Neural cell (in vitro differentiated cells): ENCODE results near the gene PCGF3.

Source experiments
- EZH2 ChIP-seq: fragments of 200-600, 300-800 bp; shearing (Covaris generic), sonication (generic); IDR thresholded peaks from 2 replicates; pipeline ENCODE4 v1.6.1; 2014; ENCODE audit warnings: antibody characterized with exemption, low read length, borderline replicate concordance, mild to moderate bottlenecking; ENCODE audit not compliant: insufficient read depth, poor library complexity, severe bottlenecking
- POLR2AphosphoS5 ChIP-seq: IDR thresholded peaks from 2 replicates; pipeline ENCODE4 v1.6.1; 2012
- TF ChIP-seq, protein P1 (sequence below): fragments of 450-650 bp; IDR thresholded peaks from 2 replicates; pipeline ENCODE4 v1.5.1; 2014; ENCODE audit warnings: antibody characterized with exemption, mild to moderate bottlenecking, moderate library complexity; ENCODE audit not compliant: poor library complexity, severe bottlenecking

DNA sequence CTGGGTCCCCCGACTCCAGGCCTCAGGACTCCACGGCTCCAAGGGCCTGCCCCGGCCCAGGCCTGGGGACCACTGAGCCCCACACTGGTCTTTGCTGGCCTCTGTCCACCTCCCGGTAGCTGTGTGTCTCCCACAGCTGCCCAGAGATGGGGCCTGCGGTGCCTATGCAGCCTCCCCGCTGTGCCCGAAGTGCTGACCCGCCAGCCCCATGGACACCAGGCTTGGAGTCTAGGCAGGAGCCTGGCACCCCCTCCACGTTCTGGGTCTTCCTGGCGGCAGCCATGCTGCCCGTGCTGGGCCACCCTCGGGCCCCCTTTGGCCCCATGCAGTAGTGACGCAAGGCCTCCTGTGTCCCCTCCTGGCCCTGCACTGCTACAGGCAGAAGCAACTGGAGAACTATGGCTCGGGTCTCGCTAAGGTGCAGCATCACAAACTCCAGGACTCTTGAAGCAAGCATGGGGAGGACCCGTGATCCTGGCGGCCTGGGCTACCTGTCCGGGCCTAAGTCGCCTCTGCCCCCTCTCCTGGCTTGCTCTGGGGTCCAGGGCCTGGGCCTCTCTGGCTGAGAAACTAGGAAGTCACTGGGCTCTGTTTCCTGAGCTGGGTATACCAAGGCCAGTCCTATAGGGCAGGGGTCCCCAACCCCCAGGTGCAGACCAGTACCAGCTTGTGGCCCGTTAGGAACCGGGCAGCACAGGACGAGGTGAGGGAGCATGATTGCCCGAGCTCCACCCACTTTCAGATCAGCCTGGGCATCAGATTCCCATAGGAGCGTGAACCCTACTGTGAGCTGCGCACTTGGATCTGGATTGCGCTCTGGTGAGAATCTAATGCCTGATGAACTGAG lies 30.4 kb upstream of the PCGF3 start:
- TF ChIP-seq, protein P1, sequence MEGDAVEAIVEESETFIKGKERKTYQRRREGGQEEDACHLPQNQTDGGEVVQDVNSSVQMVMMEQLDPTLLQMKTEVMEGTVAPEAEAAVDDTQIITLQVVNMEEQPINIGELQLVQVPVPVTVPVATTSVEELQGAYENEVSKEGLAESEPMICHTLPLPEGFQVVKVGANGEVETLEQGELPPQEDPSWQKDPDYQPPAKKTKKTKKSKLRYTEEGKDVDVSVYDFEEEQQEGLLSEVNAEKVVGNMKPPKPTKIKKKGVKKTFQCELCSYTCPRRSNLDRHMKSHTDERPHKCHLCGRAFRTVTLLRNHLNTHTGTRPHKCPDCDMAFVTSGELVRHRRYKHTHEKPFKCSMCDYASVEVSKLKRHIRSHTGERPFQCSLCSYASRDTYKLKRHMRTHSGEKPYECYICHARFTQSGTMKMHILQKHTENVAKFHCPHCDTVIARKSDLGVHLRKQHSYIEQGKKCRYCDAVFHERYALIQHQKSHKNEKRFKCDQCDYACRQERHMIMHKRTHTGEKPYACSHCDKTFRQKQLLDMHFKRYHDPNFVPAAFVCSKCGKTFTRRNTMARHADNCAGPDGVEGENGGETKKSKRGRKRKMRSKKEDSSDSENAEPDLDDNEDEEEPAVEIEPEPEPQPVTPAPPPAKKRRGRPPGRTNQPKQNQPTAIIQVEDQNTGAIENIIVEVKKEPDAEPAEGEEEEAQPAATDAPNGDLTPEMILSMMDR: no peak
- TF ChIP-seq EZH2: no peak
- no peak for TF ChIP-seq POLR2AphosphoS5
